Measurements from ENCODE around the gene FOXO3. TPM values are rescaled to one million over a fixed set of nuclear protein-coding genes. Genes with fewer than 3 reads are reported as not detected.

Gene FOXO3
- total RNA-seq, 4 donors from 2014 or later, result 146 to 200 (median 166) TPM

DNA sequence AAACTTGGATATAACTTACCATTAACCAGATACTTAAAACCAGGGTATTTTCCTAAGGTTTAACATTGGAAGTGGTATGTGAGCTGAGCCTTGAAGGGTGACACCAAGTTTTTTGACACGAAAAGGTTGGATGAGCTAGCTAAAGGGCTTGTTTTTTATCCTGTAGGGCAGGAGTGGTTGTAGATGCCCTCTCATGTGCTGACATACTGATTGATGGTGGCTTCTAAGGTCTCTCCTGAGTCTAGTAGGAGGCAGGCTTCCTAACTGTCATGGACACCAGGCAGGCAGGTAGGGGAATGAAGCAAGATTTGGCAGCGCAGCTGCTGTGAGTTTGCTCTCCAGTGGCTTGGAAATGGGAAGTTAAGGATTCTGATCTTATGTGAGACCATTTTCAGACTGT lies 66.1 kb downstream of the FOXO3 start:
- H3K27me3 ChIP-seq, result no peaks in the 10 kb centered on the region
- H3K9me3 ChIP-seq, result no peaks in the 10 kb centered on the region
- H3K4me1 ChIP-seq, result peaks cover 0 to 99% (median 51%) of the 10 kb centered on the region in 4 donors
- TF ChIP-seq, protein P1, sequence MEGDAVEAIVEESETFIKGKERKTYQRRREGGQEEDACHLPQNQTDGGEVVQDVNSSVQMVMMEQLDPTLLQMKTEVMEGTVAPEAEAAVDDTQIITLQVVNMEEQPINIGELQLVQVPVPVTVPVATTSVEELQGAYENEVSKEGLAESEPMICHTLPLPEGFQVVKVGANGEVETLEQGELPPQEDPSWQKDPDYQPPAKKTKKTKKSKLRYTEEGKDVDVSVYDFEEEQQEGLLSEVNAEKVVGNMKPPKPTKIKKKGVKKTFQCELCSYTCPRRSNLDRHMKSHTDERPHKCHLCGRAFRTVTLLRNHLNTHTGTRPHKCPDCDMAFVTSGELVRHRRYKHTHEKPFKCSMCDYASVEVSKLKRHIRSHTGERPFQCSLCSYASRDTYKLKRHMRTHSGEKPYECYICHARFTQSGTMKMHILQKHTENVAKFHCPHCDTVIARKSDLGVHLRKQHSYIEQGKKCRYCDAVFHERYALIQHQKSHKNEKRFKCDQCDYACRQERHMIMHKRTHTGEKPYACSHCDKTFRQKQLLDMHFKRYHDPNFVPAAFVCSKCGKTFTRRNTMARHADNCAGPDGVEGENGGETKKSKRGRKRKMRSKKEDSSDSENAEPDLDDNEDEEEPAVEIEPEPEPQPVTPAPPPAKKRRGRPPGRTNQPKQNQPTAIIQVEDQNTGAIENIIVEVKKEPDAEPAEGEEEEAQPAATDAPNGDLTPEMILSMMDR (IDR thresholded peaks at IDR 0.05), result no peak
- TF ChIP-seq POLR2A (IDR thresholded peaks at IDR 0.05) (no peak), EP300 (IDR thresholded peaks at IDR 0.05) (no peak)
- no peak overlapping the region for H3K4me3 ChIP-seq
- WGBS, 2 donors, result 90 to 100% methylated on average over 2 of the region's 2 CpGs
- peak overlapping the region in 2 of 4 donors; percentile 5 to 34 for H3K27ac ChIP-seq
- H3K36me3 ChIP-seq, result no peaks in the 10 kb centered on the region
- no peak for DNase-seq (ENCODE audit: low spot score in 2 of 2)

- Histone ChIP-seq H3K4me1 (peaks cover 0 to 99% (median 51%) of the 10 kb centered on the region in 4 donors), H3K9me3 (no peaks in the 10 kb centered on the region), H3K27ac (peak overlapping the region in 2 of 4 donors; percentile 40 to 53), H3K27me3 (no peaks in the 10 kb centered on the region), H3K36me3 (no peaks in the 10 kb centered on the region), H3K4me3 (no peak overlapping the region)
- DNase-seq (ENCODE audit: low spot score in 2 of 2), result no peak
- TF ChIP-seq EP300 (IDR thresholded peaks at IDR 0.05) (no peak), POLR2A (IDR thresholded peaks at IDR 0.05) (no peak)
- TF ChIP-seq, protein P1 (IDR thresholded peaks at IDR 0.05), result no peak
- WGBS, 2 donors, result 58 to 67% methylated on average over 4 of the region's 4 CpGs
Measured at GRCh38 chr6:108627692-108628550, 67.2 kb downstream of the FOXO3 start.

- Histone ChIP-seq H3K36me3 (no peaks in the 10 kb centered on the region), H3K9me3 (no peaks in the 10 kb centered on the region), H3K27me3 (no peaks in the 10 kb centered on the region), H3K4me1 (peaks cover 0 to 98% (median 49%) of the 10 kb centered on the region in 4 donors), H3K27ac (peak overlapping the region in 1 of 4 donors; percentile 29), H3K4me3 (no peak overlapping the region)
- DNase-seq (ENCODE audit: low spot score in 2 of 2), result no peak
- TF ChIP-seq EP300 (IDR thresholded peaks at IDR 0.05), result no peak
- TF ChIP-seq, protein P1 (IDR thresholded peaks at IDR 0.05), result no peak
- no peak for TF ChIP-seq POLR2A (IDR thresholded peaks at IDR 0.05)
- WGBS, 2 donors, result 84 to 89% methylated on average over 4 of the region's 4 CpGs
Measured at GRCh38 chr6:108630050-108630714, 69.5 kb downstream of the FOXO3 start.

DNA sequence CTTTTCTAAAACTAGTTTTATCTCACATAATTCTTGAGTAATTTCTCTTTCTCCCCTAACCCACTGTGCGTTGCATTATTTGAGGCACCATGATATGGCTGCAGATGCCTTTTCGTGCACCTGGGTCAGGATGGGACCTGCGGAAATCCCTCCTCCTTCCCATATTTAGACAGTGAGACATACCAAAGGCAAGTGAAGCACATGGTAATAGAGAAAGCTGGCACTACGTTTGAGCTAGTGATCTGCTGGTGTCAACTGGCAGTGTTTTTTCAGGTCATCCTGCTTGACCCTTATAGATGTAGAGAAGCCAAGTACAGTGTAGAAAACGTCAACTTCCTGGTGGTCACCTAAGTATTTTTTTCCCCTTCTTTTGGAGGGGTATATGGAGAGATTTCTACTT lies 71.7 kb downstream of the FOXO3 start:
- no peaks in the 10 kb centered on the region for H3K9me3 ChIP-seq
- no peaks in the 10 kb centered on the region for H3K27me3 ChIP-seq
- no peak for DNase-seq (ENCODE audit: low spot score in 2 of 2)
- H3K27ac ChIP-seq, result peak overlapping the region in 2 of 4 donors; percentile 74 to 78
- peaks cover 0 to 99% (median 59%) of the 10 kb centered on the region in 4 donors for H3K4me1 ChIP-seq
- TF ChIP-seq EP300 (IDR thresholded peaks at IDR 0.05) (no peak), POLR2A (IDR thresholded peaks at IDR 0.05) (no peak)
- TF ChIP-seq, protein P1 (IDR thresholded peaks at IDR 0.05), result no peak
- 36 to 51% methylated on average over 5 of the region's 5 CpGs for WGBS, 2 donors
- no peak overlapping the region for H3K4me3 ChIP-seq
- no peaks in the 10 kb centered on the region for H3K36me3 ChIP-seq

- Histone ChIP-seq H3K36me3 (no peaks in the 10 kb centered on the region), H3K4me3 (no peak overlapping the region), H3K27me3 (no peaks in the 10 kb centered on the region), H3K9me3 (no peaks in the 10 kb centered on the region), H3K4me1 (peaks cover 0 to 99% (median 58%) of the 10 kb centered on the region in 4 donors), H3K27ac (peak overlapping the region in 3 of 4 donors; percentile 3 to 78 (median 74))
- 18 to 28% methylated on average over 1 of the region's 1 CpG for WGBS, 2 donors
- TF ChIP-seq, protein P1 (IDR thresholded peaks at IDR 0.05), result no peak
- TF ChIP-seq EP300 (IDR thresholded peaks at IDR 0.05), result peak; percentile 50 to 71
- no peak for DNase-seq (ENCODE audit: low spot score in 2 of 2)
Measured at GRCh38 chr6:108633436-108633835, 72.7 kb downstream of the FOXO3 start.
